Stimulated activated CD4-positive, alpha-beta T cell treated with anti-CD3 and anti-CD28 coated beads, TNF-alpha, amount 100 ng/mL, for 24 hours (primary cell): Measurements from ENCODE around the gene LRRC46.

Experiments used
- DNase-seq, 3 experiments: peaks; one replicate each; pipeline ENCODE4 v3.0.0-alpha.2; 2020; ENCODE audit warnings: low read depth in 3 of 3

Gene LRRC46

DNA sequence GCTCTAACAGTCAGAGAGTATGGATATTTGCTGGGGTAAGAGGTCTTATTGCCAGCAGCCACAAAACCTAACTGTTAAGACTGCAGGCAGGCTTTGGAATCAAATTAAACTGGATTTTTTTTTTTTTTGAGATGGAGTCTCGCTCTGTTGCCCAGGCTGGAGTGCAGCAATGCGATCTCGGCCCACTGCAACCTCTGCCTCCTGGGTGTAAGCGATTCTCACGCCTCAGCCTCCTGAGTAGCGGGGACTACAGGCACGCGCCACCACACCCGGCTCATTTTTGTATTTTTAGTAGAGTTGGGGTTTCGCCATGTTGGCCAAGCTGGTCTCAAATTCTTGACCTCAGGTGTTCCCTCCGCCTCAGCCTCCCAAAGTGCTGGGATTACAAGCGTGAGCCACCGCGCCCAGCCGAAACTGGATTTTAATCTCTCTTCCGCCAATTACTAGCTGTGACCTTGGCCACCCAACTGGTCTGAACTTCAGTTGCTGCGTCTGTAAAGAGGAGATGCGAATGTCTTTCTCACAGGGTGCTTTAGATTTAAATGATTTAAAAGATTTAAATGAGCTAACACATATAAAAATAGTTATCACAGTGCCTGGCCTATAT, 971 bp upstream of the LRRC46 start:
- no peak for DNase-seq

DNA sequence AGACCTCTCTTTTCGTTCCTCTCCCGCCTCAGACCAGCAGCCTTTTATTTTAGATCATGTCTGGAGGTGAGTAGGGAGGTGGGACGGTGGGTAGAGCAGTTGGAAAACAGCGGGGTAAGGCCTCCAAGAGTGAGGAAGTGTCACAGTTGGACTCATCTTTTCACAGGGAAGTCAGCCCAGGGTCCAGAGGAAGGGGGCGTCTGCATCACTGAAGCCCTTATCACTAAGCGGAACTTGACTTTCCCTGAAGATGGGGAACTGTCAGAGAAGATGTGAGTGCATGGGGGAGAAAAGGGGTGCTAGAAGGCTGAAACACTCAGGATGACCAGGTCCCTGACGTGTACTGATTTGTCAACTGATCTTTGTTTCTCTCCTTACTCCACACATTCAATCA, 461 bp downstream of the LRRC46 start:
- DNase-seq = no peak

- no peak for DNase-seq
Measured at GRCh38 chr17:47834756-47835155, 3.3 kb downstream of the LRRC46 start.

DNA sequence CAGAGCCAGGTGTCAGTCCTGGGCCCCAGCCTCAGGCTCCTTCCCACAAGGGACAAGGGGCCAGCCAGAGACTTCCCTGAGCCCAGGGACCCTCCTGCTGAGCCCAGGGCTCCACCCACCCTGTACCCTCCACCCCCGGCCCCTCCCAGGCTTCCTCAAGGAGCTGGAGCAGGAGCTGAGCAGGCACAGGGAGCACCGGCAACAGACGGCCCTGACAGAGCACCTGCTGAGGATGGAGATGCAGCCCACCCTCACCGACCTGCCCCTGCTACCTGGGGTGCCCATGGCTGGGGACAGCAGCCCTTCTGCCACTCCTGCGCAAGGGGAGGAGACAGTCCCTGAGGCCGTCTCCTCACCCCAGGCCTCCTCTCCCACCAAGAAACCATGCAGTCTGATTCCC, 5.1 kb downstream of the LRRC46 start:
- no peak for DNase-seq

DNA sequence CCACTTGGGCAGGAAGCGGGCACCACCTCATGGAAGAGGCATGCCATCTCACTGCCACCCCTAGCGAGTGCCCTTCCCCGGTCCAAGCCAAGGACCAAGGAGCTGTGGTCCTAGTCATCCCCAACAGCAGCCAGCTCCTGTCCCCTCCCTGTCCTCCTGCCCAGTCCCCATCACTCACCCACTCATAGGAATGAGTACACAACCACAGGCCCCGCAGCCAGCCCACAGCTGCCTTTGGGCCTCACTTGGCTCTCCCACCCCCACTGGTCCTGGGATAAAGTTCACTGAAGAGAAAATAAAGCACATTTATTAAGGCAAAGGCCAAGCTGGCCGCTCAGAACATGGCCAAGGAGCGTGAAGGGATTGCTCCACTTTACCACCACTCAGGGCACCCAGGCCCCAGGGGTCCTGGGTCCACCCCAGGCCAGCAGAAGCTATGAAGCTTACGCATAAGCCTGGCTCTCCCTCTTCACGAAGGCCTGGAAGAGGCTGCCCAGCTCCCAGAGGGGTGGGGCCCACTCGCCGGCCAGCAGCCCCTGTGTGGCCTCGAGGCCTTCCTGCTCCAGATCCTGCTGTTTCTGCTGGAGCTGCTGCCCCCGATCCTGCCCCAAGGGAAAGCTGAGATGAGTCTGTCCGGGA, 6.0 kb downstream of the LRRC46 start:
- DNase-seq = no peak

DNA sequence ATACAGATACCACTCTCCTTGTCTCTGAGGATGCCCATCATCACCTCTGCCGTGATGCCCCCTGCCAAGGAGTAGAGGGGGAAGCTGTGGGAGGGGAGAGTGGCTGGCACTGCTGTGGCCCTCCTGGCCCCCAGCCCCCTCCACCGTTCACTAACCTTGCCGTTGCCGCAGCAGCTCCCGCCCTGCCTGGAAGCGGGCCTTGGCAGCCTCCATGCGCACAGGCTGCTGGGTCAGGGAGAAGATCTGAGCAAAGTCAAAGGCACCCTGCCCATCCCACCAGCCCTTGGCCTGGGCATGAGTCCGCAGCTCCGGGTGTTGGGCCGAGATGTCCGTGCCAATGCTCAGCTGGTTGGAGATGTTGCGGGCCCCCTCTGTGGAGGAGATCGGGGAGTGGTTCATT, 7.2 kb downstream of the LRRC46 start:
- DNase-seq = no peak

DNA sequence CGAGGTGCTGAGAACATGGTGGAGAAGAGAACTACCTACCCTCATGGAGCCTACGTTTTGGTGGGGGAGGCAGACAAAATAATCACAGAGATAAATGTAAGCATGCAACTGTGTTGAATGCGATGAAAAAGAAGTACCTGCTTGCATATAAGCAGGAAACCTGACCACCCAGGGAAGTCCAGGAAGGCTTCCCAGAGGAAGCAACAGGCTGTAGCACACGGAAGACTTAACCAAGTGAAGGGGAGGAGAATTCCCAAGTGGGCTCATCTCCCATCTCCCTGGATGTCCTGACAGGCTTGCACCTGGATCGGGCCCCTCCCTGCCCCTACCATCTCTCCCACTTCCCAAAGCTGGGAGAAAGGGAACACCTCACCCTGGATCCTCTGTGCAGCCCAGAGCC, 7.6 kb downstream of the LRRC46 start:
- DNase-seq = no peak

DNA sequence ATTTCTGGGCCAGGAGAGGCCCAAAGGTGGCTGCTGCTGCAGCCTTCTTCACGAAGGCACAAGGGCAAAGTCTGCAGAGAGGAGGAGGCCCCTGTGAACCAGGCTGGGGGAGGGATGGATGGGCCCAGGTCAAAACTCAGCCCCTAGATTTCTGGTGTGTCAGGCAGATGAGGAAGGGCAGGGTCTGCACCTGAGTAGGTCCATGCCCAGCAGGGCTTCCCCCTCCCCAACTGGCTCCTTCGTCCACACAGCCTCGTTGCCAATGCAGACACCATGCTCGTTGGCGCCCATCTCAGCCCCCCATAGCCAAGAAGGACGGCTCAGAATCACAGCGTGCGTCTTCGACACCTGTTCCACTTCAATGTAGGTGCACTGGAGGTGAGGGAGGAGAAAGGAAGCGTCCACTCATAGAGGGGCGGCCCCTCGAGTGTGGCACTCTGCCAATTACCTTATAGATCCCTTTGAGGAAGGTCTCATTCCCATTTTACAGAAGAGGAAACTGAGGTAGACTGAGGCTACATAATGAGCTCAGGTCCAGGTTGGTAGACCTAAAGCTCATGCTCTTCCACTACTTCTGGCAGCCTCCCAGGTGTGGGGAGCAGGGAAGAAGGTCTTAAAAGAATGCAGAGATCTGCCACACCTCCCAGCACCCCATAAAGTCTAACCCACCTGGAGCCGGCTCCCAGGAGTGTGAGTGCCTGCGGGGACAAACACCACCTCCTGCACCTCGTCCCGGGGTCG, 8.7 kb downstream of the LRRC46 start:
- DNase-seq = no peak

DNA sequence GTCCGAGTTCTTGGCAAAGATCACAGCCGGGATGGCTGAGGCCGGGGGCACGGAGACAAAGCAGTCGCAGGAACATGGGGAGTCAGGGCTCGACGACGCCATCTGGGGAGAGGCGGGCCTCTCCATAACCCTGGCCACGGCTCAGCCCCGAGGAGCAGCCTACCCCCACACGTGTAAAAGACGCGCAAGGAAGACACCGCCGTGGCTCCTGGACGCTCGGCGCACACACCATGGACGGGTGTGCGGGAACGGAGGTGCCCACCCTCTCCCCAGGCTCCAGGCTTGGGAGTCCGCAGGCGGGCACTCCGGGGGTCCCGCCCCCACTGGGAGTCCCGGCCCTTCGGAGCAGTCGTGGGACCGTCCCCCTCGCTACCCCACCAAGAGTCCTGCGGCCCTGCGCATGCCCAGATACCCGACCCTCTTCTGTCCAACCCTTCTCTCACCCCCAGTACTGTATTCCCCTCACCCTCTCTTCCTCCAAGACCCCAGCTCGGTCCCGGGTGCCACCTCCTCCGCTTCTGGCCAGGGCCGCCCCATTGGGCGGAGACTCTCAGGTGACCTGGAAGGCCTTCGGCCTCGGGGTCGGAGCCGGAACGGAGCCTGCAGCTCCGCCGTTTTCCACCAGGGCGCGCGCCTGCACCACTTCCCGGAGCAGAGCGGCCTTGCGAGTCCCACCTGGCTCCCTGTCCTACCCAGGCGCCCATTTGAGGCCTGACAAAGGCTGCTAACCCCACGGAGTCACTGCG, 9.4 kb downstream of the LRRC46 start, which contains the start of gene SCRN2:
TSS of gene SCRN2 (minus strand) at position 532 of the 746 bp plus-strand sequence. CDS start at position 102, 430 bp downstream.
- DNase-seq = peak; percentile 76 to 91 (median 77)

DNA sequence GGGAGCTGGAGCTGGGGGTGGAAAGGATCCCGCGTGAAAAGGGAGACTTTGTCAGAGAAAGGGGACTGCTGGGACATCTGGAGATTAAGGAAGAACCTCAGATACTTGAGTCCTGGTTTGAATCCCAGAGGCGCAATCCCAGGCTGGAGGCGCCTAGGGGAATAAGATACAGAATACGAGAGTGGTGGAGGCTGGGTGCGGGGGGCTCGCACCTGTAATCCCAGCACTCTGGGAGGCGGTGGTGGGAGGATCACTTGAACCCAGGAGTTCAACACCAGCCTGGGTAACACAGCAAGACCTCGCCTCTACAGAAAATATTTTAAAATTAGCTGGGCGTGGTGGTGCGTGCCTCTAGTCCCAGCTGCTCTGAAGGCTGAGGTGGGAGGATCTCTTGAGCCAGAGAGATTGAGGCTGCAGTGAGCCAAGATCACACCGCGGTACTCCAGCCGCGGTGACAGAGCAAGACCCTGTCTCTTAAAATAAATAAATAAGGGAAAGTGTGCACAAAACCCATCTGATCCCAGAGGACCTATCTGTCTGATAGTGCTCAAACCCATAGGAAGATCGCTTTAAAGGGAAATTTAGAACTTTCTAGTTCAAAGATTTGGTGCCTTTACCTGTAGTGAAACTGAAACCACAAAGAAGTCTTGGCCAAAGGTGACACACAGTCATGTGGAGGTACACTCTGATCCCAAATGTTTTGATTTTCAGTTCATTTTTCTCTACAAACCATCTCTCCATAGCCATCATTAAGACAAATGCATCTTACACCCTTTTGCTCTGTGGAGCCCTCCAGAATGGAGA, 10.2 kb downstream of the LRRC46 start:
- DNase-seq = no peak

DNA sequence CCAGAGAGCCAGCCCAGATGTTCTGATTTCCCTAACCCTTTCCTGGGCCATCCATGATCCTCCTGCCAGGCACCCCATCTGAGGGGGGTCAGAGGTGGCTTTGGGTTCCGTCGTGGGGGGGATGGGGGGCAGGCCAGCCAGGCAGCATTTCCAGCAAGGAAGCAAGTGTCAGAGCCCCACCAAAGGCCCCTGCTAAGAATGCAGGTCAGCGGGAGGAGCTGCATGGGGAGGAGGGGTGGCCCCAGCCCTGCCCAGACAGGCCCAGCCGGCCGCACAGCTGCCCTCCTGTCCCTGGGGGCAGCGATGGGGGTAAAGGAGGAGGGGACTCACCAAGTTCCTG, 11.9 kb downstream of the LRRC46 start:
- DNase-seq = no peak

GRCh38 chr17:47844227-47844626, 12.8 kb downstream of the LRRC46 start:
- no peak for DNase-seq

GRCh38 chr17:47844814-47845715, 13.6 kb downstream of the LRRC46 start:
- no peak for DNase-seq

DNA sequence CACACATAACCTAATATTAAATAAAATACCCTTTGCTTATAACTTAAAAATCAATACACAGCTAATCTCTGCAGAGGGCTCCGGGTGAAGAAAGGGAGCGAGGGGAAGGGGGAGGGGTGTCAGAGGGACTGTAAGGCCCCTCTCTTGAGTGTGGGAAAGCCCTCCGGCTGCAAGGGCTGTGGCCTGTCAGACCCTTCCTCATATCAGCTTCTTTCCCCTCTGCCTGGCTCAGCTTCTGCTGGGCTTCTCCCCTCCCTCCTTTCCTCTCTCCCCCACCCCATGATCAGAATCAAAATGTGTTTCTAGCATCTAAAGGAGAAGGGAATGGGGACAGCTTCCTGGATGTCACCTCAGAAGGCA, 14.2 kb downstream of the LRRC46 start:
- no peak for DNase-seq

- no peak for DNase-seq
Measured at GRCh38 chr17:47846716-47847340, 15.4 kb downstream of the LRRC46 start.

- DNase-seq = no peak
Measured at GRCh38 chr17:47847341-47848197, 16.1 kb downstream of the LRRC46 start.

GRCh38 chr17:47848198-47848513, 16.7 kb downstream of the LRRC46 start:
- no peak for DNase-seq

DNA sequence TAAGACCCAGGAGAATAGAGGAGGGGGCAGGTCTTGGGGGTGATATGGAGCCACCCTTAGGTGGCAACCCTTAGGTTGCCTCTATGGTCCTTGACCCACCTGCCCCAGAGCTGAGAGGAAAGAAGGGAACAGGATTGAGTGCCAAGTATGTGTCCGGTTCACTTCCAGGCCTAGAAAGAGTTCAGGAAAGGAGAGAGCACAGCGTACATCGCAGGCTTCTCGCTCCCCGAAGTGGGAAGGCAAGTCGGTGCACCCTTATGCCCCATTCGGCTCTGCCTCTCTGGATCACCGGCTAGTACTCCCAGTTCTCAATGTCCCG, 18.9 kb downstream of the LRRC46 start:
- DNase-seq = no peak
